HUES48 (cell line): Measurements from ENCODE around the gene GIMAP5.

ENCODE experiments used
- H3K27ac ChIP-seq: one replicate; pipeline ENCODE4 v1.7.0; 2013; ENCODE audit warnings: low read depth, low read length, inconsistent platforms
- H3K27me3 ChIP-seq: 2 replicates; pipeline ENCODE4 v1.6.1; 2013; ENCODE audit warnings: mild to moderate bottlenecking, low read length; ENCODE audit not compliant: control insufficient read depth, insufficient read depth
- H3K36me3 ChIP-seq: 2 replicates; pipeline ENCODE4 v1.6.1; 2013; ENCODE audit warnings: low read length; ENCODE audit not compliant: control insufficient read depth, insufficient read depth
- H3K4me1 ChIP-seq: 2 replicates; pipeline ENCODE4 v1.6.1; 2013; ENCODE audit warnings: mild to moderate bottlenecking, low read length; ENCODE audit not compliant: control insufficient read depth, insufficient read depth
- H3K4me3 ChIP-seq: 2 replicates; pipeline ENCODE4 v1.5.1; 2013; ENCODE audit warnings: mild to moderate bottlenecking, low read depth, low read length
- H3K9ac ChIP-seq: 2 replicates; pipeline ENCODE4 v1.6.1; 2013; ENCODE audit warnings: mild to moderate bottlenecking, low read depth, low read length, moderate library complexity
- H3K9me3 ChIP-seq: 2 replicates; pipeline ENCODE4 v1.6.1; 2013; ENCODE audit warnings: low read length; ENCODE audit not compliant: control insufficient read depth, insufficient read depth

GIMAP5 gene

GRCh38 chr7:150788474-150789269 lies 51.5 kb downstream of the GIMAP5 start:
- H3K27ac ChIP-seq = no peak overlapping the region
- H3K9ac ChIP-seq = no peak overlapping the region
- H3K4me3 ChIP-seq = no peak overlapping the region
- H3K27me3 ChIP-seq = 0 out of 2 replicates have a peak, but pooled peaks cover 9% of the 10 kb centered on the region
- H3K9me3 ChIP-seq = no peaks in the 10 kb centered on the region
- no peaks in the 10 kb centered on the region for H3K4me1 ChIP-seq
- no peaks in the 10 kb centered on the region for H3K36me3 ChIP-seq

DNA sequence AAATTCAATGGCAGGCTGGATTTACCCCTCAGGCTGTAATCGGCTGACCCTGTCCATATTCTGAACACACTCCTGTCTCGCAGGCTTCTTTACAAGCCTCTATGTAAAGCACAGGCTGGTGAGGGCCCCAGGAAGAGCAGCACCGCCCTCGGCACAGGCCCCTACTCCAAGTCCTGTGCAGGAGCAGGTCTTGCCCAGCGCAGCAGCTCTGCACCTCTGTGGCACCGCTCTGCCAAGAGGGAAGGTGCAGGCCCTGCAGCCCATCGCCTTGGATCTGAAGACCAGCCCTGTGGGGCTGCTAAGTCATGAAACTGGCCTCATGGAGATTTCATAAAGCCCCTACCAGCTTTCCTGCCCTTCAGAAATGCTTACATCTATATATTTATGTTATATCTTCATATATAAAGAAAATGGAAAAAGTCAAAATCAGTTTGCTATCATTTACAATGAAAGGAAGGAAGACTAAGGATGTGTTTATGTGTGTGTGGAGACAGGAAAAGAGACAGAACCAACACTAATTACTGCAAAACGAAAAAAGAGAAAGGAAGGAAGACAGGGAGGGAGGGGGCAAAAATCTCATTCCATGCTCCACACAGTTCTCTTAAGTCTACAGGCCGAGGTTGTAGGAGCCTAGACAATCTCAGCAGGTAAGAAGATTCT lies 53.3 kb downstream of the GIMAP5 start:
- Histone ChIP-seq H3K36me3 (no peaks in the 10 kb centered on the region), H3K27ac (no peak overlapping the region), H3K4me3 (no peak overlapping the region), H3K9ac (no peak overlapping the region), H3K9me3 (no peaks in the 10 kb centered on the region), H3K27me3 (peaks cover 7% of the 10 kb centered on the region; the same call in 1 of the 2 replicates), H3K4me1 (no peaks in the 10 kb centered on the region)

GRCh38 chr7:150791304-150791703 lies 54.1 kb downstream of the GIMAP5 start:
- H3K4me1 ChIP-seq = no peaks in the 10 kb centered on the region
- H3K9ac ChIP-seq = no peak overlapping the region
- H3K27me3 ChIP-seq = peaks cover 7% of the 10 kb centered on the region
- no peak overlapping the region for H3K27ac ChIP-seq
- no peaks in the 10 kb centered on the region for H3K9me3 ChIP-seq
- H3K36me3 ChIP-seq = no peaks in the 10 kb centered on the region
- H3K4me3 ChIP-seq = no peak overlapping the region

- no peaks in the 10 kb centered on the region for H3K36me3 ChIP-seq
- H3K9ac ChIP-seq = no peak overlapping the region
- H3K4me1 ChIP-seq = no peaks in the 10 kb centered on the region
- H3K4me3 ChIP-seq = no peak overlapping the region
- peaks cover 7% of the 10 kb centered on the region for H3K27me3 ChIP-seq
- no peak overlapping the region for H3K27ac ChIP-seq
- no peaks in the 10 kb centered on the region for H3K9me3 ChIP-seq
These were observed 54.7 kb downstream of the GIMAP5 start for GRCh38 chr7:150791746-150792452.
